NCI-H82 treated with DMSO at 0.1 percent for 48 hours (cell line): Measurements from ENCODE around the gene ENPP7.

Source experiments
- DNase-seq: peaks from one replicate; lab custom pipeline; 2025; ENCODE audit not compliant: unreplicated experiment; lab: John Stamatoyannopoulos, UW

Gene ENPP7

DNA sequence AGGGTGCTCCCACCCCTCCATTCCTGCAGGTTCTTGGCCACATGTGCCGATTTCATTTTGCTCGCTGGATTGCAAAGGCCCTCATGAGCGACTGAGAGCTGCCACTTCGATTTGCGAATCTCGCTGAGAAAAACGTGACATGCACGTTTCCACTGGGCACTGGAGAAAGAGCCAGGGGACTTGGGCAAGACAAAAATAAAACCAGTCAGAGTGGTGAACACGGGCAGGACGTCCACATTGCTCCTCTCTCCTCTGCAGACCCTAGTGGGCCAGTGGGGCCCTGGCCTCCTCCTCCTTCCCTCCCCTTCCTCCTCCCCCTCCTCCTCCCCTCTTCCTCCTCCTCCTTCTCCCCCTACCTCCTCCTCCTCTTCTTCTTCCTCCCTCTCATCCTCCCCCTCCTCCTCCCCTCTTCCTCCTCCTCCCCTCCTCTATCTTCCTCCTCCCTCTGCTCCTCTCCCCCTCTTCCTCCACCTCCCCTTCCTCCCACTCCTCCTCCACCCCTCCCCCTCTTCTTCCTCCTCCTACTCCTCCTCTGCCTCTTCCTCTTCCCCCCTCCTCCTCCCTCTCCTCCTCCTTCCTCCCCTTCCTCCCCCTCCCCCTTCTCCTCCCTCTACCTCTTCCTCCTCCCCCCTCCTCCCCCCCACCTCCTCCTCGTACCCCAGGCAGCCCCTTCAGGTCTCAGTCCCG lies 28.1 kb upstream of the ENPP7 start:
- DNase-seq: no peak

DNA sequence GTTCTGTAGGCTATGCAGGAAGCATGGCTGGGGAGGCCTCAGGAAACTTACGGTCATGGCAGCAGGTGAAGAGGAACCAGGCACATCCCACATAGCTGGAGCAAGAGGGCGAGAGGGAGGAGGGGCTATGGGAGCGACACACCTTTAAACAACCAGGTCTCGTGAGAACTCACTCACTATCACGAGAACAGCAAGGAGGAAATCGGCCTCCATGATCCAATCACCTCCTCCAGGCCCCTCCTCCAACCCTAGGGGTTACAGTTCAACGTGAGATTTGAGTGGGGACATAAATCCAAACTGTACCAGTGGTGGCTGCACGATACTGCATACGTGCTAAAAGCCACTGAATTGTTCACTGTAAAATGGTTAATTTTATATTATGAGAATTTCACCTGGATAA lies 26.1 kb upstream of the ENPP7 start:
- no peak for DNase-seq

DNA sequence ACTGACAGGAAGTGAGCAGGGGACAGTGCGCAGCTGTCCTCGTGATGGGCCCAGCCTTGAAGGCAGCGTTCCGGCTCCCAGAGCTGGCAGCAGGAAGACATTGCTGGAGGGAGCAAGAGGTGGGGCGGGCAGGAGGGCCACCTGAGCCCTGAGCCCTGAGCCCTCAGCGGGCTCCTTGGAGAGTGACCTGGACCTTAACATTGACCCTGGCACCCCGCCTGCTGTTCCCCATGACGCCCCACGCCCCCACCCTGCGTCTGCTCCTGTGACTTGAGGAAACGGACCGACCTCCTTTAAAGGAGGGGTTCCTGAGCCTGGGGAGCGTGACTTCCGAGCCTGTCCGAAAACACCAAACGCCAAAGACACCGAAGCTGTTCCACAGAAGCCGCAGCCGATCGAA lies 25.1 kb upstream of the ENPP7 start:
- no peak for DNase-seq

DNA sequence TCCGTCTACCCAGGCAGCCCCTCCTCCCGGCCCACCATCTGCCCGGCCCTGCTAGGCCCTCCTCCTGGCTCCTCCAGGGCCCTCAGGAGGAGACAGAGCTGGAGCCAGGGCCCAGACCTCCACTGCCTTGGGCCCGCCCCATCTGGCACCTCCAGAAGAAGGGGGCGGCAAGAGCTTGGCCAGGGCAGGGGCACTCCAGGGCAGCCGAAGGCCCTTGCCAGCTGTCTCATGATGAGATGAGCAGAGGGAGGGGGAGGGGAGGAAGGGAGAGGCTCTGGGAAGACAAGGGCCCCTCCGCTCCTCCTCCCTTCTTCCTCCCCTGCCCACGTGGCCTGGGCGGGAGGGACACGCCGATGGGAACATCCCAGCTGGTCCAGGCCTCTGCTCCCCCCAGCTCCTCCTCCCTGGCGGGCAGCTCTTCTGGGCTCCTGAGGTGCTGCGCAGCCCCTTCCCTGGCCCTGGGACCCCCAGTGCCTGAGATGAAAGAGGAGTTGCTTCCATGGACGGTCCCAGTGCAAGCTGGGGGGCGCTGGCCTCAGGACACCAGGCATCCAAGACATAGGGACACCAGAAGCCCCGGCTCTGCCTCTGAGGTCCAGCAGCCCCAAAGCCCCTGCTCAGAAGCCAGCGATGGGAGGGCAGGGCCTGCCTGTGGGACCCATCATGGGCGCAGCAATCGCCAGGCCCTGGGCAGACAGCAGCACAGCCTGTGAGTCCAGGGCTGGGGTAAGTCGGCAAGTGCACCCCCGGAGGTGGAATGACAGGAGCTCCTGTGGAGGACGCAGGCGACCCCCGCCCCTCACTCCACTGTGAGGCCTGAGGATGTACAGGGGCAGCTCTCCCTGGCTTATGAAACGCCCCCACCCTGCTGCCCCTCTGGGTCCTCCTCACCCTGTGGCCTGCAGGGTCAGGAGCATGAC lies 23.6 kb upstream of the ENPP7 start:
- DNase-seq: peak; percentile 94

DNA sequence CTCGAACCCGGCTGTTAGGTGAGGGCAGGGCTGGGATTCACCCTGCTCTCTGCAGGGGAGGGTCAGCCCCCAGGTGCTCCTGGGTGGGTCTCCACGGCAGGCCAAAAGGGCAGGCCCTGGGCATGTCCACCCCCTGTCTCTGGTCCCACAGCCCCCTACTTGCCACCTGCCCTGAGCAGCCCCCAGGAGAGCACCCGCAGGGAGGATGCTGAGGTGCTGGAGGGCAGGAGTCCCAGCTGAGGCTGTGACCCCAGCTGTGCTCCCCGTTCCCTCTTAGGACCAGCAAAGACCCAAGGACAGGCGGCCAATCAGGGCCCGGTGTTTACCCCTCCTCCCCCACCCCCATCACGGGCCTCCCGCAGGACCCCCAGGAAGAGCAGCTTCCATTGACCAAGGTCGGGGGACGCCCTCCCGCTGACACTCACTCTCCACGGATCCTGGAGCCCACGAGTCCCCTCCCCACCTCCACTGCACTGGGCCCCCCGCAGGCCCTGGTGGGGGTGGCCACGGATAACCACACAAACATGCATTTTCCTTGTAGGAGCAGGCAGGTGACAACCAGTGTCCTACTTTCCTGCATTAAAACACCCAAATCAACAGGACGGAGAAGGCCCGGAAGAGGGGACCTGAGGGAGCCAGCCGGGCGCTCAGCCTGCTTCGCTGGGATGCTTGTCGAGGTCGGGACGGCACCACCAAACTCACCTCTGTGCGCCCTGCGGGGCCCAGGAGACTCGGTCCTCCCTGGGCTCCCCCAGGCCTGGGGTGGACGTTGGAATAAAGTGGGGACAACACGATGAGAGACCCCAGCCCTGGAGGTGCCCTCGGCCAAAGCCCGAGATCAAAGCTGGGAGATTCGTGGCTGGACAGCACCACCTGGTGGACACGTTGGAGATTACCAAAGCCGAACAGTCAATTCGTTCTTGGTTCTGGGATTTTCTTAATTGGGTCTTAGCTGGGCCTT lies 22.5 kb upstream of the ENPP7 start:
- peak; percentile 67 for DNase-seq

DNA sequence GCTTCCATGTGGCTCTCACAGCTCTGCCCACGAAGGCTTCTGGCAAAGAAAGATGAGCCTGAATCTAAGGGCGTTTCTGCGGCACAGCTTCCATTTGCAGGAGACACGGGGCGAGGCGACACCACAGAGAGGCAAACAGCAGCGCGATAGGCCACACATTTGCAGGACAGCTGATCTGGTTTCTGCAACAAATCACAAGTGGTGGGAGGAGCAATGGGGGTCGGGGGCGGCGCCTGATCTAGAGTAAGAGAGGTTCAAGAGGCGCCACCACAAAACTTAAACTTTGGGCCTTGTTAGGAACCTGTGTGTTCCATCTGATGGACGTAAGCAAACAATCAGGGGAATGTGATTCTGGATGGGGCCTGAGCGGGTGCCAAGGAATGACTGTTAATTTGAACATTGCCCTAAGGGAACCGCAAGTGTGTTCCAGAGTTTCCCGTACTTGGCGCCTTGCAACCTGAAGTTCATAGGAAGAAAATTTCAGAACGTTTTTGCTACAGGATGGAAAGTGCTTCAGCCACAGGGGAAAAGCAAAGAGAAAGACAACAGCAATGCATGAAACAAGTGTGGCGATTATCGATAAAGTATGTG lies 18.9 kb upstream of the ENPP7 start:
- DNase-seq: no peak

DNA sequence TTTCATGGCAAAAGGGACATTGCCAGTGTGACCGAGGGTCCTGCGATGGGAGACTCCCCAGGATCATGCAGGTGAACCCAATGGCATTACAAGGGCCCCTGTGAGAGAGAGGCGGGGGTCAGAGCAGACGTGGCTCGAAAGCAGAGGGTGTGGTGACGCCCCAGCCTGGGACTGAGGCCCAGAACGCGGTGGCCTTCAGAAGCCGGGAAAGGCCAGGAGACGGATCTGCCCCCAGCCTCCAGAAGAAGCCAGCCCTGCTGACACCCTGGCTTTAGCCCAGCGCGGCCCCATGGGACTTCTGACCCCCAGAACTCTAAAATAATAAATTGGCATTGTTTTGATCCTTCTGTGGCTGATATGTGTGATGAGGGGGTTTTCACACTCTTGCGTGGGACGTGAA lies 17.4 kb upstream of the ENPP7 start:
- no peak for DNase-seq

DNA sequence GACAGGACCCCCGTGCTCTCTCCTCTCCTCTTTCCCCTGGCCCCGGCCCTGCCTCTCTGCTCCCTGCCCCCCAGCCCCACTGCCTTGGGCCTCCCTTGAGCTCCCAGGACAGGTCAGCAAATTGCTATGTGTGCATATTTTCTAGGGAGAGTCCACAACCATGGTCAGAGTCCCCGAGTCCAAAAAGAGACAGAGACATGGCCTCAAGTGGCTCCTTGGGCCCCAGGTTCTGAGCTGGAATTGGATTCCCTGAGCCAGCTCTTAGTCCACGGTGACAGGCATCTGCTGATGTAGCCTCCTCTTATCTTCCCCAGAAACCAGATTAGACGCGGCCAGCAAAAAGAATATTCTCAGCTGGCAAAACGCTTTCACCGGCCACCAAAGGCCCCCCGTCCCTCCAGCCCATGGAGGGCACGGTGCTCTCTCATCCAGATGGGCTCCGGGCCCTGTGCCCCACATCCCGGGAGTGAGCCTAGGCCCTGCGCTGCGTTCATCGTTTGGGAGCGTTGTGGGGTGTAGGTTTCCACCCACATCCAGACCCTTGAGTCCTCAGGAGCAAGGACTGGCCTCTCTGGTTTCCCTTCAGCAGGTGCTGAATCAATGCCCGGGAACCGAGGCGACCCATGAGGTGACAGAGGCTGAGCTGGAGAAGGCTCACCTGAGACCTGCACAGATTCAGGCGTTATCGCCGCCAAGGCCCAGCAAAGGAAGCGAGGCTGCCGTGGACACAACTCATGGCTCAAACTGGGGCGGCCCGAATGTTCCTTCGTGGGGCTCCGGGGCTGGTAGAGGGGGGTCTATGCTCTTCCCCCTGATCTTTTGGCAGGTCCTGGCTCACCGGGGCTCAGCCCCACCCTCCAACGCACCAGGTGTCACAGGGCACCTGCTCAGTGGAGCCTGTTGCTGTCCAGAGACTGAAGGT lies 16.3 kb upstream of the ENPP7 start:
- DNase-seq: no peak

DNA sequence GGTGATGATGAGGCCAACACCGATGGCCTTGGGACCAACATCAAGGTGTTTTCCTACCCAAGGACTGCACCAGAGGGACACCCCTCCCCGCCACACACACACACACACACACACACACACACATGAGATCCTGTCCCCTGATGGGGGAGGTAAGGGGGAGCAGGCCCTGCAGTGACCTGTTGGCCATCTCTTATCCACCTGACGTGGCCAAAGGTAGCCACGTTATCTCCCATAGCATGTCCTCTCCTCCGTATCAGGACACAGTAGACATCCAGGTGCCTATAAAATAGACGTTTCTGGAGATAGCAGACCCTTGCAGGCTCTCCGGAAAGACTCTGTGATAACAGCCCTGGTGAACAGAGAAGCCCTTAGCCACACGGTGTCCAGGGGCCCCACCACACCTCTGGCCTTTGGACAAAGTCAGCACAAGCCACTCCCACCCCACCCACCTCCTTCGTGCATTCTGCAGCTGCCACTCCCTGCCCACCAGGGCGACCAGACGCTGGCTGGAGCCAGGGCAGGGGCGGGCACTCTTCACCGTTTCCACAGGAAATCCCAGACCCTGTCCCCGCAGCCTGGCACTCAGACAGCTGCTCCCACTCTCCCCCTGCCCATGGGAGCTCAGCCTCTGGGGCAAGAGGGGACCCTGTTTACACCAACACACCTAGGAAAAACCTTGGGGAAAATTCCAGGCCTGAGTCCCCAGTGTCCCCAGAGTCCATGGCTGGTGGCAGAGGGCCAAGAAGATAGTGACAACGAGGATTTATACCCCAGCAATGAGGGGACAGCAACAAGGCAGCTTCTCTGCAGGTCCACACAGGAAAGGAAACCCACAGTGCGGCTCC lies 15.4 kb upstream of the ENPP7 start:
- no peak for DNase-seq

DNA sequence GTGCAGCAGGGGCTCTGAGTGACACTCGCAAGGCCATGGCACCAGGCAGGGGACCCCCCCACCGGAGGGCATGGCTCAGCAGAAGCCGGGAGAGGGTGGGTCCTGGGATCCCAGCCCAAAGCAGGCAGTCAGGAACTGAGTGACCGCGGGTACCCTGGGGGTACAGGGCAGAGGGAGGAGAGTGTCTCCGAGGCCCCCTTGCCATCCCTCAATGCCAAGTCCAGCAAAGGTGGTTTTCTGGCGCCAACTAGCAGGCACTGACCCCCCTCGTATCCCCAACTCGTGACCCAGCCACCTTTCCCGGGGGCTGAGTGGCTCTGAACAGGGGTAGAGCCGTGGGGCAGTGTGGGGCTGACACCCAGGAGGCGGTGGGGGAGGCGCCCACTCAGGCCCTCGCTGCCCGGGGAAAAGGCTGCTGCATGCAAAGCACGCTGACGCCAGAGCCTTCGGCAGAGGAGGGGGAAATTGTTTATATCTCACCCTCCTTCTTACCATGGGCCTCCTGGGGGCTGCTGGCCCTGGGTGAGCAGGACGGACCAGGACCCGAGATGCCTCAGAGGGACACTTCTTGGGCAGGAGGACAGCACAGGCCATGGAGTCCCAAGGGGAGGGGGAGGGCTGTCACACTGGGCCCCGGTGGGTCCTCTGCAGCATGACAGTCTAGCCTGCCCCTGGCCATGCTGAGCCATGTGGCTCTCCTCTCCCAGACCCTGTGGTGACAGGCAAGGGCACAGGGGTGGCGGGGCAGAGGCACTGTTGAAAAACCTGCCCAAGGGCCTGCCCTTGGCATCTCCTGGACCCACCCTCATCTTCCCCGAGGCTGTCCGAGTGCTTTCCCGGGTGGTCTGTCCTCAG lies 14.6 kb upstream of the ENPP7 start:
- no peak for DNase-seq

DNA sequence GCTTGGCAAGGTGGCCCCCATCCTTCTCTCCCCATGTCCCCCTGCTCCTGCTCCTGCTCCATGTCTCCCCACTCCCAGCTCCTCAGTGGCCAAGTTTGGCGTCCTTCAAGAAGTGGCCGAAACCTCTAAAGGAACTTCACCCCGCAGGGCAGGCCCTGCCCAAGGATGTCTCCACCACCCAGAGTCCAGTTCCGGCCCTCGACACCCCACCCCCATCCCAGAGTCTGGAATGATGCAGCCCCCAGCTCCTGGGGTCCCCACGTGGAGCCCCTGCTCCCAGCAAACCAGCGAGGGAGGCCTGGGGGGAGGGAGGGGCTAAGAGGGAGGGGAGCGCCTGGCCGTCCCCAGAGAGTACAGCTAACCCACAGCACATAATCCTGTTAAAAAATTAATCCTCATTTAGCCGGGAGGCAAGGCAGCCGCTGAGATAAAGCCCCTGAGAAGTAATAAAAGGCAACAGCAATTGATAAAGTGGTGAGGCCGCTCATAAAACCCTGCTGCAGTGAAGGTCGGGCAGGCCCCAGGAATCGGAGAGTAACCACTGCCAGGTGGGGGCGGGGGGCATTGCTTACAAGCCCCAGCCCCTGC lies 9.9 kb upstream of the ENPP7 start:
- DNase-seq: peak; percentile 95

DNA sequence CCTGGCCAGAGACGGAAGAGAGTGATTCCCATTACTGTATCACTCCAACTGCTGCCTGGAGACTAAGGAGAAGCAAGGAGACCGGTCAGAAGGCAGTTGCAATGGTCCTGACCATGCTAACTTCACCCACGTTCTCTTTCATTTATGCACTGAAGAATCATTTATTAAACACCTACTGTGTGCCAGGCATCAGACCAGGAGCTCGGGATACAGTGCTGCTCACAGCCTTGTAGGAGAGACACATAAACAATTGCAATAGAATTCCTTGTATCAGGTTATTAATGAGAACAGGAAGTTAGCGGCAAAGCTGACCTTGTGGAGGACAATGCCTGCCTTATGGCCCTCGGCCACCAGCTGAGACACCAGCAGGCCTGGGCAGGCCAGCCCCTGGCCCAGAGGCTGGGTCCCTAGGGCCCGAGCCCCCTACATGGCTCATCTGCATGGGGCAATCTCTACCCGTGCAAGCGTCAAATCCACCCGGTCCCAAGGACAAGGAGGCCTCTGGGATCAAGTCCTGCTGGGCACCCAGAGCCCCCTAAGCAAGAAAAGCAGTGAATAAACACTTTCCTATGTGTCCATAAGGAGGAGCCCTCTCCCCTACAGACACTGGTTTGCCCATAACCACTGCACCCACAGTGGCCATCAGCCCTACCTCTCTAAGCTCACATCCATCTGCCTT lies 8.6 kb upstream of the ENPP7 start:
- peak; percentile 32 for DNase-seq

DNA sequence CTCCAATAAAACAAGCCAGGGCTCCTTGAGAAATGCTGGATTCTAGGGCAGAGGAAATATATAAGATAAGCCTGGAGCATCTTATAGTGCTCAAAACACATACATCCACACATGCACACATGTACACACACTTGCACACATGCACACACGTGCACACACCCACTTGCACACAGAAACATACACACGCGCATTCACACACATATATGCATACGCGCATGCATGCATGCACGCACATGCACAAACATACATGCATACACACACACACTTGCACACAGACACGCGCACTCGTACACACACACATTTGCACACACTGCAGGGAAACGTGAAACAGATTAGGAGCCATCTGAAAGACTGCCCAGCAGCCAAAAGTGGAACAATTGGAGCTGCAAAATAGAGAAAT lies 8.0 kb upstream of the ENPP7 start:
- DNase-seq: no peak

DNA sequence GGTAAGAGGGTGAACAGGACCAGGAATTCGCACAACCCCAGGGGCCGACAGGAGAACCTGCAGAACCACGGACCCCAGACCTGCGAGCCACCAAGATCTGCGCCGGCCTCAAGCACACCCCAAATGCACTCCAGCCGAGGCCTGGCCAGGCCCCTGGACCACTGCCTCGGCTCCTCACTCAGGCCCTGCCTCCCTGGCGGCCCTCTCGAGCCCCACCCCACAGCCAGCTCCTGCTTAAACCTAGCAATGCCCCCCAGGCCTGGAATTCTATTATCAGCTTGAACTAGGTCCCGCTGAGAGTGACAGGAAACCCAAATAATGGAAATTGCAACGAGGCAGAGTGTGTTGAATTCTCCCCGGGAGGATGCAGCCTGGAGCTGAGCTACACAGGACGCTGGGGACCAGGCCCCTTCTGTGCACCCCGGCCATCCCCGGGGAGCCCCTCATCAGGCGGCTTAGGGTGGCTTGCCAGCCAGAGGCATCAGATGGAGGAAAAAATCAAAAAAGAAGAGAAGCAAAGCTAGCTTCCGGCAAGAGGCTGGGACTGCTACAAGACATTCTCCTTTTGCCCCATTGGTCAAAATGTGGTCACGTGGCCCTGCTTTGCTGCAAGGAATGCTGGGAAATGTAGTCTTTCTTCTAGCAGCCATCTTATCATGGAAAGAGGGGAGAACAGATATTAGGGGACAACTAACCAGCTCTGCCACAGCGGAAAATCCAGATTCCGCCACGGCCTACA lies 2.4 kb upstream of the ENPP7 start:
- DNase-seq: peak; percentile 82

DNA sequence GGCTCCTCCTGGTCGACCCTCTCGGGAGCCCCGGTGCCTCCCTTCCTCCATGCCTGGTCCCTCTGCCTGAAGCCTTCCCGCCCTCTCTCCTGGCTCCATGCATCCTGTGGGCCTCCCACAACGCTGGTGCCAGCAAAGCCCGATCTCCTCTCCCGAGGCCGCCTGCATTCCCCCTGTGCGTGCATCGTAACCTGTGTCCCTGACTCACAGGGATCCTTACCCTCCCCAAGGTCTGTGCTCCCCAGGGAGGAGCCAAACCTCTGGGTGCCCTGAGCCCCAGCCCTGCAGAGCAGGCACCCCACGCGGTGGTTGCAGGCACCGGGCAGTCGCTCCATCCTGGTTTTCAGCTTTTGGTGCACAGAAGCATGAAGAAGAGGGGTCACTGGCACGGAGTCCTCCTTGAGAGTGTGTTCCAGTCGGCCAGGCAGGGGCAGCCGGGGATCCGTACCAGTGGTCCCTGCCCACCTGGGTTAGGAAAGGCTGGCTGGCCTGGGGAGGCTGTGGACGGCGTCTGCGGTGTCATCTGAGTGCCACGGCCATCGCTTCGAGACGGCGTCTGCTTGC lies 1.8 kb upstream of the ENPP7 start:
- no peak for DNase-seq

DNA sequence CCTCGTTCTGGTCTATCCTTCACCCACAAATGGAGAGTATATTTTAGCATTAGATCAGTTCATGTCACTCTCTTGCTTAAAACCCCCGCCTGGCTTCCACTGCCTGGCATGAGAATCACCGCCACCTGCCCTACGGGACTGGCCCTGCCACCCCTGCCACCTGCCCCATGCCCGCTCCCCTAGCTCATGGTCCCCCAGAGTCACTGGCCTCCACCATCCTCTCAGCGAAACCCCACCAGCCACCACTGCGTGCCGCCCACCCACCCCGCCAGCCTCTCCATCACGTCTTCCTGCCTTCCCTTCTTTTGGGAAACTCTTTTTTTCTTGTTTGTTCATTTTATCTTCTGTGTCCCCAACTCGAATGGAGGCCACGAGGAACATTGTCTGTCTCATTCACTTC lies 982 bp upstream of the ENPP7 start:
- DNase-seq: no peak
